Ectodermal cell (in vitro differentiated cells): ENCODE data around the gene SMIM28.
"Not testable (repeated sequence)": the region's sequence is repeated elsewhere in the genome, so short reads cannot be mapped to it uniquely, and the experiment has no call there.

Experiments
- H3K27ac ChIP-seq: 2 replicates; pipeline ENCODE4 v1.7.0; 2013; ENCODE audit warnings: mild to moderate bottlenecking, low read depth, low read length; ENCODE audit not compliant: insufficient read depth, poor library complexity, severe bottlenecking
- H3K27me3 ChIP-seq: 2 replicates; pipeline ENCODE4 v1.7.0; 2013; ENCODE audit warnings: mild to moderate bottlenecking, low read length; ENCODE audit not compliant: insufficient read depth, control insufficient read depth, poor library complexity, severe bottlenecking
- H3K36me3 ChIP-seq: one replicate; pipeline ENCODE4 v1.7.0; 2013; ENCODE audit warnings: low read length; ENCODE audit not compliant: control insufficient read depth, insufficient read depth
- H3K4me1 ChIP-seq: one replicate; pipeline ENCODE4 v1.7.0; 2013; ENCODE audit warnings: low read length; ENCODE audit not compliant: control insufficient read depth, insufficient read depth
- H3K4me3 ChIP-seq: 2 replicates; pipeline ENCODE4 v1.7.0; 2013; ENCODE audit warnings: low read depth, low read length, control low read depth; ENCODE audit not compliant: insufficient read depth
- H3K9me3 ChIP-seq: 2 replicates; pipeline ENCODE4 v1.7.0; 2013; ENCODE audit warnings: mild to moderate bottlenecking, low read length, moderate library complexity; ENCODE audit not compliant: control insufficient read depth
- WGBS, 2 experiments: methylation state at CpG; one replicate each; pipeline ENCODE4 v1.1.7; 2013; ENCODE audit warnings: missing lambda C conversion rate in 2 of 2; 5-methylcytosine and 5-hydroxymethylcytosine counted together

Gene SMIM28

GRCh38 chr6:138419766-138420165 is 42.1 kb downstream of the SMIM28 start:
- Histone ChIP-seq H3K9me3 (no peaks in the 10 kb centered on the region), H3K27ac (no peak overlapping the region), H3K27me3 (no peaks in the 10 kb centered on the region), H3K36me3 (peaks cover 3% of the 10 kb centered on the region), H3K4me3 (no peak overlapping the region), H3K4me1 (no peaks in the 10 kb centered on the region)
- 95 to 97% methylated on average over 3 of the region's 3 CpGs for WGBS, 2 experiments

- H3K4me3 ChIP-seq, result no peak overlapping the region
- H3K27me3 ChIP-seq, result no peaks in the 10 kb centered on the region
- no peaks in the 10 kb centered on the region for H3K9me3 ChIP-seq
- peaks cover 3% of the 10 kb centered on the region for H3K36me3 ChIP-seq
- H3K4me1 ChIP-seq, result no peaks in the 10 kb centered on the region
- no peak overlapping the region for H3K27ac ChIP-seq
- 95 to 97% methylated on average over 4 of the region's 4 CpGs for WGBS, 2 experiments
These were observed 42.7 kb downstream of the SMIM28 start for GRCh38 chr6:138420356-138420755.

- H3K36me3 ChIP-seq, result peaks cover 3% of the 10 kb centered on the region
- no peaks in the 10 kb centered on the region for H3K27me3 ChIP-seq
- H3K27ac ChIP-seq, result no peak overlapping the region
- no peaks in the 10 kb centered on the region for H3K9me3 ChIP-seq
- H3K4me3 ChIP-seq, result no peak overlapping the region
- no peaks in the 10 kb centered on the region for H3K4me1 ChIP-seq
- WGBS, 2 experiments, result 71 to 83% methylated on average over 4 to 6 of the region's 6 CpGs
These were observed 43.4 kb downstream of the SMIM28 start for GRCh38 chr6:138421089-138421488.

GRCh38 chr6:138421608-138422007 is 43.9 kb downstream of the SMIM28 start:
- H3K4me3 ChIP-seq, result no peak overlapping the region

GRCh38 chr6:138422861-138423260 is 45.2 kb downstream of the SMIM28 start:
- Histone ChIP-seq H3K36me3 (peaks cover 3% of the 10 kb centered on the region), H3K27me3 (no peaks in the 10 kb centered on the region), H3K27ac (no peak overlapping the region), H3K9me3 (no peaks in the 10 kb centered on the region), H3K4me1 (no peaks in the 10 kb centered on the region), H3K4me3 (no peak overlapping the region)

More at GRCh38 chr6:138421608-138422007, 43.9 kb downstream of the SMIM28 start:
- no peak overlapping the region for H3K27ac ChIP-seq
- no peaks in the 10 kb centered on the region for H3K4me1 ChIP-seq
- no peaks in the 10 kb centered on the region for H3K9me3 ChIP-seq
- H3K27me3 ChIP-seq, result no peaks in the 10 kb centered on the region
- 94 to 97% methylated on average over 10 of the region's 10 CpGs for WGBS, 2 experiments
- peaks cover 3% of the 10 kb centered on the region for H3K36me3 ChIP-seq

- Histone ChIP-seq H3K4me1 (no peaks in the 10 kb centered on the region), H3K4me3 (no peak overlapping the region), H3K27ac (no peak overlapping the region), H3K9me3 (no peaks in the 10 kb centered on the region), H3K27me3 (no peaks in the 10 kb centered on the region), H3K36me3 (peaks cover 3% of the 10 kb centered on the region)
- WGBS, 2 experiments, result 96% methylated on average over 48 of the region's 48 CpGs
These were observed 46.5 kb downstream of the SMIM28 start for GRCh38 chr6:138424004-138424904.

- H3K4me1 ChIP-seq, H3K27ac ChIP-seq, H3K36me3 ChIP-seq, H3K4me3 ChIP-seq, H3K9me3 ChIP-seq, H3K27me3 ChIP-seq: not testable (repeated sequence)
- WGBS, 2 experiments, result 93 to 96% methylated on average over 7 of the region's 7 CpGs
These were observed 47.6 kb downstream of the SMIM28 start for GRCh38 chr6:138425256-138425655.

GRCh38 chr6:138426500-138427123 is 48.9 kb downstream of the SMIM28 start:
- H3K27ac ChIP-seq, result no peak overlapping the region
- H3K4me1 ChIP-seq, result no peaks in the 10 kb centered on the region
- no peaks in the 10 kb centered on the region for H3K27me3 ChIP-seq
- H3K4me3 ChIP-seq, result no peak overlapping the region
- H3K9me3 ChIP-seq, result no peaks in the 10 kb centered on the region
- 93 to 95% methylated on average over 5 of the region's 5 CpGs for WGBS, 2 experiments
- peaks cover 3% of the 10 kb centered on the region for H3K36me3 ChIP-seq

GRCh38 chr6:138427701-138428100 is 50.0 kb downstream of the SMIM28 start:
- 93 to 97% methylated on average over 7 of the region's 8 CpGs for WGBS, 2 experiments

GRCh38 chr6:138428944-138429598 is 51.4 kb downstream of the SMIM28 start:
- 67 to 77% methylated on average over 6 to 7 of the region's 8 CpGs for WGBS, 2 experiments
- Histone ChIP-seq H3K36me3 (no peaks in the 10 kb centered on the region), H3K9me3 (no peaks in the 10 kb centered on the region), H3K4me3 (no peak overlapping the region), H3K27me3 (no peaks in the 10 kb centered on the region), H3K27ac (no peak overlapping the region), H3K4me1 (no peaks in the 10 kb centered on the region)

More at GRCh38 chr6:138427701-138428100, 50.0 kb downstream of the SMIM28 start:
- peaks cover 3% of the 10 kb centered on the region for H3K36me3 ChIP-seq
- H3K27me3 ChIP-seq, result no peaks in the 10 kb centered on the region
- H3K27ac ChIP-seq, result no peak overlapping the region
- H3K9me3 ChIP-seq, result no peaks in the 10 kb centered on the region
- no peak overlapping the region for H3K4me3 ChIP-seq
- H3K4me1 ChIP-seq, result no peaks in the 10 kb centered on the region
